ENCODE measurements around the gene MARCHF7. TPM values are rescaled to one million over a fixed set of nuclear protein-coding genes. Genes with fewer than 3 reads are reported as not detected.

The MARCHF7 gene
- 110 and 131 TPM in 2 replicates for total RNA-seq

GRCh38 chr2:159712143-159712928, at the start of gene MARCHF7:
TSS of gene MARCHF7 (plus strand) at chr2:159712506. CDS start at chr2:159729023, 16,517 bp downstream.

Other genes starting within 250 kb of the MARCHF7 start
- 28.2 and 40.3 TPM in 2 replicates for gene BAZ2B, start 96.0 kb upstream of the MARCHF7 start, total RNA-seq
- 1.9 and 5.4 TPM in 2 replicates for gene CD302, start 85.7 kb downstream of the MARCHF7 start, total RNA-seq
- gene LY75, start 192.2 kb downstream of the MARCHF7 start, total RNA-seq: 0.77 and 1.7 TPM in 2 replicates

All from regular cardiac myocyte (primary cell).